LoVo (cell line): ENCODE data around the gene SPTSSB.
A peak's percentile ranks its signal among the peaks of the same experiment; 100 is the strongest.

Source experiments
- DNase-seq: peaks from one replicate; pipeline ENCODE4 v3.0.0-alpha.2; 2016; ENCODE audit warnings: low spot score

SPTSSB gene

DNA sequence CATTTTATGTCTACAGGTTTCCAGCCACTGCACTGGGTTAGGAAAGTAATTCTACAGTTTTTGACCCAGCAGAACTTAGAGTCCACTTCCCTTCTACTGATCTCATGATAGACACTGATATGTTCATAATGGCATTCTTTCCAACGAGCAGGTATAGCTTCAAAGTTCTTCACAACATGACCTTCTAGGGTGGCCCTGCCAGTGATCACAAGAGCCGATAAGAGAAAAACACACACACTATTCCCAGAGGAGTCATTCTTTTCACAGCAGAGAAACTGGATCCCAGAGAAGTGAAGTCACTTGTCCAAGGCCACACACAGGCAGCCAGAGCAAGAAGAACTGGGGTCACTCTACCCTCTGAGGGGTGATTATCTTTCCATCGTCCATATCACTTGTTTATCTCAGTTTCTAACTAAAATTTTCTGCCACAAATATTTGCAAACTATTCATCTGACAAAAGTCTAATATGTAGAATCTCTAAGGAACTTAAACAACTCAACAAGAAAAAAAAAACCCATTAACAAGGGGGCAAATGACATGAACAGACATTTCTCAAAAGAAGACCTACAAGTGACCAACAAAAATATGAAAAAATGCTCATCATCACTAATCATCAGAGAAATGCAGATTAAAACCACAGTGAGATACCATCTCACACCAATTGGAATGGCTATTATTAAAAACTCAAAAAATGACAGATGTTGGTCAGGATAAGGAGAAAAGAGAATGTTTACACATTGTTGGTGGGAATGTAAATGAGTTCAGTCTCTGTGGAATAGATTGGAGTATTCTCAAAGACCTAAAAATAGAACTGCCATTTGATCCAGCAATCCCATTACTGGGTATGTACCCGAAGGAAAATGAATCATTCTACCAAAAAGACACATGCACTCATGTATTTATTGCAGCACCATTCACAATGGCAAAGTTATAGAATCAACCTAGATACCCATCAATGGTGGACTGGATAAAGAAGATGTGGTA, 31.5 kb downstream of the SPTSSB start:
- no peak for DNase-seq

GRCh38 chr3:161337311-161337710, 34.0 kb downstream of the SPTSSB start:
- DNase-seq = no peak

DNA sequence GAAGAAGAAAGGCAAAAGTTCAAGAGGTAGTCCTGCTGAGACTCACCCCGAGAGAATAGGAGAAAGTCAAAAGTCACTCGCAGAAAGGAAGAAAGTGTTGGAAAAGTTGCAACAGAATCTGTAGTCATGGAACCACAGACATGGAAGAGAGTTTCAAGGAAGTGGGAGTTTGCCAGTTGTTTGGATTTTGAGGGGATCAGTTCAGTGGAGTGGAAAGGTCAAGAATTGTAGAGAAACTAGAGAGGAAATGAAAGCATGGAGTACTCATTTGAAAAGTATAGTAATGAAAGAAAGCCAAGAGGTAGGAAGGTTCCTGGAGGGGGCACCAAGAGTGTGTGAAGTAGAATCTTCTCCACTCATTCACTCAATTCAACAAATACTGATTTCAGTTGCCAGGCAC, 34.7 kb downstream of the SPTSSB start:
- DNase-seq = no peak

DNA sequence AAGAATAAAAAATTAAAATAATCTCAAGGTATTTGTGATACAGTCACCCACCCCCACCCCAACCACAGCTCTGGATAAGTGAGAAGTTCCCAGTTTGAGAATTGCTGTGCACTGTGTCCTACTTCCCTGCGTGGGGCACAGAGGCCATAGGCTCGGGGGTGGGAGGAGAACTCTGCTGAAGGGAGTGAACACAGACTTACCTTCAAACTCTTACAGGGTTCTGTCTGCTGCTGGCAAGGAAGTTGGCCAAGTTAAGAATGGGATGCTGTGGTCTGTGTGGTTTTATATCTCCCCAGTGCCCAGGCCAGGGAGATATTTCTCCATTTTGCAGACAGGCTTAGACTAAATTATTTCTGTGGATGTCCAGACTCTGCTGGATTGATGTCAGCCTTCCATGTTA, 37.6 kb downstream of the SPTSSB start:
- no peak for DNase-seq

DNA sequence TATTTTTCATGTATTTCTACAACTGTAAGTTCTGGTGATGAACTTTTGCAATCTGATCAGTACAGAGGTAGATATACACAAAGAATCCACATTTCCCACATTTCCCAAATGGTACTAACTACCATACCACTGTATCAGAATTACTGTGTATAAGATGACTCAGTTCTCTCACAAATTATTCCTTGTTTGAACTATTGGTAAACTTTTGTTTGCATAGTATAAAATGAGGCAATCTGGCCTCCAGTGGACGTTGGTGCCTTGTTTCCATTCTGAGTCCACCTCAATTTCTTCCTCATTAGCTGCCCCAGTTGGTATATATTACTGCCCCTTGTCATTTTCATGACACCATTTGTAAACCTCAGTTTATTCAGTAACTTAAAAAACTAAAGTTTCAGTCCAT, 38.5 kb downstream of the SPTSSB start:
- no peak for DNase-seq

DNA sequence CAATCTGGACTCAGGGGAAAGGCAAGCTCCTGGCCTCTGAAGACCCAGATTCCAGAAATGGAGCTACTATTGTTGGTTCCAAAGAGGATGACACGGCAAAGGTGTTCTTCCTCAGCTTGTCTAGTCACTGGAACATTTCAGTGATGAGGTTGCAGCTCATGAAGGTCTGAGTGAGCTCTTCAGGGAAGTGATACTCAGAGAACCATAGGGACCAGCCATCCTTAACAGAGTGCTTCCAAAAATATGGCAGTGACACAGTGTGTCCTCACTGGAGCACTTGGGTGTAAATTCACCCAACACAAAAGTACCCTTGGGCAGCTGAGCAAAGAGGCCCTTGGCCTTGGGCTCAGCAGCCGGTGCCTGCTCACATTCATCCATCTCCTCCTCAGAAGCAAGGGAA, 46.3 kb downstream of the SPTSSB start:
- no peak for DNase-seq

GRCh38 chr3:161323926-161324621, 47.2 kb downstream of the SPTSSB start:
- no peak for DNase-seq

DNA sequence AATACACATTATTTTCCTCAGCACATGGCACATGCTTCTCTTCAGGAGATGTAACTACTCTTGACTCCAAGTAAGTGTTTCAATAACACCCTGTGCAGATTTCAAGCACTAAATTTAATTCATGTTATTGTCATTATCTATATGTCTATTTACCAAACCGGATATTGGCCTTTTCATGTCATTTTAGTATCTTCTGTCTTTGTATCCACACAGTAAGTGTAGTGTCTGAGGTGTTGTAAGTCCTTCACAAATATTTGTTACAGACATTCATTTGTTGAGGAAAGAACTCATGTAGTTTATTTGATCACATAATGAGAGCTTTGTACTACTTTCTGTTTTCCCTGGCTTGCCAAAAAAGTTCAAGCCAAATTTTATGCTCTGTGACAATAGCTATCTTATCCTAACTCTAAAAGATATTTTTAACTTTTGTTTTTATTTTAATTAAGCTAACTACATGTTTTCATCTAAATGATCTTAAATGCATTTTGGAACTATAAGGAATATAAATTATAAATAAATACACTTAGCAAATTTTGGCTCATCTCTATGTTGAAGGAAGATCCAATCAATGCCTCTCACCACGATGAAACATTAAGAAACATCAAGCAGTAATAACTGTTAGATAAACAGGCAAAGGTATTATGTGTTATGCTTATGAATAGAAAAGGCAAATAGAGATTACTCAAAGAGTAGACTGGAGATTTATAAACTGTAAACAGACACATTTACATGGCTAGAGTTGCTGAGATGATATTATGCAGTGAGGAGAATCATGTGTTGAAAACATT, 48.3 kb downstream of the SPTSSB start:
- no peak for DNase-seq

DNA sequence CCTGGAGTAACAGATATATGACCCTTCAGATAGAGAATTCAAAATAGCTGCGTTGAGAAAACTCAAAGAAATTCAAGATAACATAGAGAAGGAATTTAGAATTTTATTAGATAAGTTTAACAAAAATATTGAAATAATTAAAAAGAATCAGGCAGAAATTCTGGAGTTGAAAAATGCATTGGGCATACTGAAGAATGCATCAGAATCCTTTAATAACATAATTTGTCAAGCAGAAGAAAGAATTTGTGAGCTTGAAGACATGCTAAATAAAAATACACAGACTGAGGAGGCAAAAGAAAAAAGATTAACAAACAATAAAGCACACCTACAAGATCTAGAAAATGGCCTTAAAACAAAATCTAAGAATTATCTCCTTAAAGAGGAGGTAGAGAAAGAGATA, 50.5 kb downstream of the SPTSSB start:
- DNase-seq = no peak

DNA sequence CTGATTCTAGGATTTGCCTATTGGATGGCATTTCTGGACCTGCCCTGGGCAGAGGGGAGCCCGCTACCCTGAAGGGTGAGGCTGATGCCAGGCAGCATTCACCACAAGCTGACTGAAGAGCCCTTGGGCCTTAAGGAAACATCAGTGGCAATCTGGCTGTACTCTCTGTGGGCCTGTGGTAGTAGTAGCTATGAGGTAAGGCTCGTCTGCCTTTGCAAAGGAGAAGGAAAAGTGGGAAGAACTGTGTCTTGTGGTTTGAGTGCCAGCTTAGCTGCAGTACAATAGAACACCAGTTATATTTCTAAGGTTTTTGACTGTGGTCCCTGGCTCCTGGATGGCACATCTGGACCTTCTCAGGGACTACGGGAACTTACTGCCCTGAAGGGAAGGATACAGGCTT, 51.5 kb downstream of the SPTSSB start:
- no peak for DNase-seq

- no peak for DNase-seq
These were observed 54.2 kb downstream of the SPTSSB start for GRCh38 chr3:161317077-161317476.

GRCh38 chr3:161316006-161316689, 55.2 kb downstream of the SPTSSB start:
- DNase-seq = peak; percentile 40

DNA sequence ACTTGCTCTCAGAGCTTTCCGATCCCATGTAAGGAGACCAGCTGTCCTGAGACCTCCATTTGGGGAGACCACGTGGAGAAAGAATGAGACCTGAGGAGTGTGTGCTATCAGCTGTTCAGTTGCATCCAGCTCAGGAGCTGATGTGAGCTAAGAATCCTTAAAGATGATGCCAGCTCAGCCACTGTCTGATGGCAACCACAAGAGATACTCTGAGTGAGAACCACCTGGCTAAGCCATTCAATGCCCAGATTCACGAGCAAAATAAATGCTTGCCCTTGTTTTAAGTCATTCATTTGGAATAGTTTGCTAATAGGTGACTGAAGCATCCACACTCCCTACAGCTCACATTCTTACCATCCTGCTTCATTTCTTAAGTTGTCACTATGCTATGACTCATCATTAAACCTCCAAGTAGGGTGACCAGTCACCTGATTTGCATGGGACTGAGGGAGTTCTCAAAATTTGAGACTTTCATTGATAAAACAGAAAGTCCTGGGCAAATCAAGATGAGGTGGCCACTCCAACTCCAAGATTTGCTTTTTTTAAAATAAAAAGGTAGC, 56.4 kb downstream of the SPTSSB start:
- no peak for DNase-seq

GRCh38 chr3:161310649-161311423, 60.5 kb downstream of the SPTSSB start:
- DNase-seq = no peak

GRCh38 chr3:161305095-161305991, 66.0 kb downstream of the SPTSSB start:
- DNase-seq = peak; percentile 18

- no peak for DNase-seq
These were observed 74.5 kb downstream of the SPTSSB start for GRCh38 chr3:161296814-161297213.

DNA sequence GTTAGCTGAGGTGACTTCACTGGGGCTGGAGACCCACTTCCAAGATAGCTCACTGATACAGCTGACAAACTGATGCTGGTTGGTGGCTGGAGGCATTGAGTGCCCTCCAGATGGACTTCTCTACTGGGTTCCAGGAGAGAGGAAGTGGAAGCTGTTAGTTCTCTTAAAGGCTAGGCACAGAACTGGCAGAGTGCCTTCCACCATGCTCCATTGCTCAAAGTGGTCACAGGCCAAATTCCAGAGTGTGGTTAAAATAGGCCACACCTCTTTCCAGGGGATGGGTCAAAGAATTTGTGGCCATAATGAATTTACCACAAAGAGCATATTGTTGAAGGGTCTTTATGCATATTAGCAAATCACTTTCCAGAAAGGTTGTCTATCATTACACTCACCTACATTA, 76.0 kb downstream of the SPTSSB start:
- DNase-seq = peak; percentile 28
